Panc1 (cell line): Measurements from ENCODE around the gene SLC22A25. TPM values are rescaled to one million over a fixed set of nuclear protein-coding genes. Genes with fewer than 3 reads are reported as not detected.
A peak's percentile ranks its signal among the peaks of the same experiment; 100 is the strongest.

Source experiments
- ATAC-seq: fragments of 200-7000 bp; cut with Tn5 transposase; 2 replicates; pipeline ENCODE4 v1.9.1; 2020; ENCODE audit warnings: mild to moderate bottlenecking, moderate library complexity
- Bru-seq: library from RNA; stranded (reverse); fragments of 400-500 nt; gene quantifications from one replicate; lab custom pipeline; 2021; lab: Mats Ljungman, UMichigan
- BruChase-seq, 2 experiments: library from RNA; stranded (reverse); fragments of 400-500 nt; gene quantifications; one replicate each; lab custom pipeline; 2021; lab: Mats Ljungman, UMichigan
- BruUV-seq: library from RNA; stranded (reverse); fragments of 400-500 nt; replicated peaks from 2 replicates; lab custom pipeline; 2021; lab: Mats Ljungman, UMichigan
- CTCF ChIA-PET: fragments of 300-600 bp; sonication (Branson Sonifier 250); formaldehyde crosslinking; loops from one replicate; lab custom pipeline; 2022; ENCODE audit warnings: antibody characterized with exemption; lab: Charles Lee
- POLR2A ChIA-PET: fragments of 300-600 bp; sonication (Branson Sonifier 250); formaldehyde crosslinking; loops from one replicate; lab custom pipeline; 2022; ENCODE audit warnings: antibody characterized with exemption; lab: Charles Lee
- DNase-seq: peaks from one replicate; pipeline ENCODE4 v3.0.0-alpha.2; 2010; ENCODE audit warnings: low read depth, low spot score
- H3K27ac ChIP-seq: 2 replicates; pipeline ENCODE4 v1.5.1; 2011; ENCODE audit warnings: mild to moderate bottlenecking, low read length, inconsistent platforms
- H3K27me3 ChIP-seq: fragments of 200-500 bp; sonication (Bioruptor generic); 2 replicates; pipeline ENCODE4 v1.6.0; 2014; ENCODE audit warnings: low read length, inconsistent platforms; ENCODE audit not compliant: control insufficient read depth, insufficient read depth
- H3K36me3 ChIP-seq: fragments of 200-500 bp; sonication (Bioruptor generic); 2 replicates; pipeline ENCODE4 v1.5.1; 2014; ENCODE audit warnings: inconsistent platforms, mild to moderate bottlenecking, low read length, moderate library complexity; ENCODE audit not compliant: control insufficient read depth, insufficient read depth
- H3K4me1 ChIP-seq: 2 replicates; pipeline ENCODE4 v1.5.1; 2011; ENCODE audit warnings: inconsistent platforms, mild to moderate bottlenecking, low read length, moderate library complexity; ENCODE audit not compliant: control insufficient read depth, insufficient read depth
- H3K4me3 ChIP-seq, 2 experiments: 2 replicates each; pipeline ENCODE4 v1.5.1; 2011 to 2012; ENCODE audit warnings: low read depth in 2 of 2, low read length in 2 of 2, mild to moderate bottlenecking in 2 of 2, inconsistent platforms in 1 of 2, moderate library complexity in 1 of 2
- H3K9me3 ChIP-seq: fragments of 200-500 bp; sonication (Bioruptor generic); 2 replicates; pipeline ENCODE4 v1.5.1; 2014; ENCODE audit warnings: low read depth, mild to moderate bottlenecking, inconsistent platforms, low read length, moderate library complexity; ENCODE audit not compliant: control insufficient read depth, insufficient read depth
- POLR2AphosphoS5 ChIP-seq: IDR thresholded peaks from 2 replicates; pipeline ENCODE4 v1.6.1; 2012; ENCODE audit warnings: mild to moderate bottlenecking, low read depth, low read length, moderate library complexity
- SIN3A ChIP-seq: IDR thresholded peaks from 2 replicates; pipeline ENCODE4 v1.6.1; 2012; ENCODE audit warnings: low read depth, mild to moderate bottlenecking, low read length, moderate library complexity, borderline replicate concordance; ENCODE audit not compliant: insufficient read depth
- TCF7L2 ChIP-seq: IDR thresholded peaks from 2 replicates; pipeline ENCODE4 v1.6.1; 2011; ENCODE audit warnings: mild to moderate bottlenecking, low read depth, low read length, inconsistent platforms
- in situ Hi-C: cut with HindIII; loops from 2 replicates; pipeline ENCODE4 v1.10.0; 2016; ENCODE audit warnings: low sequenced_read_pairs, low pct_unique_long_range_greater_than_20kb
- intact Hi-C: fragments of 100-400 bp; cut with micrococcal nuclease; formaldehyde crosslinking; loops from one replicate; pipeline ENCODE4 v1.10.0; 2022; ENCODE audit not compliant: unreplicated experiment
- long read RNA-seq: library from polyadenylated mRNA; unstranded; transcript quantifications from one replicate; pipeline ENCODE4 v2.0.0, GENCODE V29; 2021; ENCODE audit not compliant: unreplicated experiment
- polyA plus RNA-seq: library from polyadenylated mRNA; unstranded; fragments of >200 nt; gene quantifications from one replicate; pipeline ENCODE4 v1.2.1, GENCODE V29; 2012; ENCODE audit warnings: missing spikeins; ENCODE audit not compliant: insufficient read length
- total RNA-seq: library from RNA; stranded (reverse); gene quantifications from one replicate; pipeline ENCODE4 v1.2.1, GENCODE V29; 2021; ENCODE audit not compliant: unreplicated experiment
- TF ChIP-seq, protein P1 (sequence below): fragments of 450-650 bp; IDR thresholded peaks from 2 replicates; pipeline ENCODE4 v1.5.1; 2017; ENCODE audit warnings: mild to moderate bottlenecking
- TF ChIP-seq, protein P2 (sequence below), 2 experiments: IDR thresholded peaks; 2 replicates each; pipeline ENCODE4 v1.6.1; 2011 to 2012; ENCODE audit warnings: low read depth in 2 of 2, control low read depth in 1 of 2, low read length in 1 of 2, mild to moderate bottlenecking in 1 of 2, moderate library complexity in 1 of 2; ENCODE audit not compliant: insufficient read depth in 1 of 2

Gene SLC22A25
- total RNA-seq = not detected
- polyA plus RNA-seq = not detected
- not detected for Bru-seq, nascent RNA
- percentile 1 among the genes with signal in this experiment for BruChase-seq, experiment 1, labeled RNA remaining after a 2-hour chase
- BruChase-seq, experiment 2, labeled RNA remaining after a 6-hour chase = percentile 1 among the genes with signal in this experiment
- long read RNA-seq = 0 reads

DNA sequence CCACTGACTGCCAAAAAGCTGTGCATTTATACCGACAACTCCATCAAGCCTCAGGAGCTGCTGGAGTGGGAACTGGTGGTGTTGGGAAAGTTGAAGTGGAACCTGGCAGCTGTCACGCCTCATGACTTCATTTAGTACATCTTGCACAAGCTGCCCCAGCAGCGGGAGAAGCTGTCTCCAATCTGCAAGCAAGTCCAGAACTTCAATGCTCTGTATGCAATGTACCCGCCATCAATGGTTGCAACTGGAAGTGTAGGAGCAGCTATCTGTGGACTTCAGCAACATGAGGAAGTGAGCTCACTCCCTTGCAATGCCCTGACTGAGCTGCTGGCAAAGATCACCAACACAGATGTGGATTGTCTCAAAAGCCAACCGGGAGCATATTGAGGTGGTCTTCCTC, at the start of gene SLC22A25:
Gene SLC22A25, minus strand, starts transcription at position 67 of the 400 bp plus-strand sequence. CDS start 13,947 bp downstream, outside the sequence.
- ATAC-seq = no peak
- POLR2A ChIA-PET = no interaction called here
- TF ChIP-seq, protein P1, sequence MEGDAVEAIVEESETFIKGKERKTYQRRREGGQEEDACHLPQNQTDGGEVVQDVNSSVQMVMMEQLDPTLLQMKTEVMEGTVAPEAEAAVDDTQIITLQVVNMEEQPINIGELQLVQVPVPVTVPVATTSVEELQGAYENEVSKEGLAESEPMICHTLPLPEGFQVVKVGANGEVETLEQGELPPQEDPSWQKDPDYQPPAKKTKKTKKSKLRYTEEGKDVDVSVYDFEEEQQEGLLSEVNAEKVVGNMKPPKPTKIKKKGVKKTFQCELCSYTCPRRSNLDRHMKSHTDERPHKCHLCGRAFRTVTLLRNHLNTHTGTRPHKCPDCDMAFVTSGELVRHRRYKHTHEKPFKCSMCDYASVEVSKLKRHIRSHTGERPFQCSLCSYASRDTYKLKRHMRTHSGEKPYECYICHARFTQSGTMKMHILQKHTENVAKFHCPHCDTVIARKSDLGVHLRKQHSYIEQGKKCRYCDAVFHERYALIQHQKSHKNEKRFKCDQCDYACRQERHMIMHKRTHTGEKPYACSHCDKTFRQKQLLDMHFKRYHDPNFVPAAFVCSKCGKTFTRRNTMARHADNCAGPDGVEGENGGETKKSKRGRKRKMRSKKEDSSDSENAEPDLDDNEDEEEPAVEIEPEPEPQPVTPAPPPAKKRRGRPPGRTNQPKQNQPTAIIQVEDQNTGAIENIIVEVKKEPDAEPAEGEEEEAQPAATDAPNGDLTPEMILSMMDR = no peak
- TF ChIP-seq, protein P2, sequence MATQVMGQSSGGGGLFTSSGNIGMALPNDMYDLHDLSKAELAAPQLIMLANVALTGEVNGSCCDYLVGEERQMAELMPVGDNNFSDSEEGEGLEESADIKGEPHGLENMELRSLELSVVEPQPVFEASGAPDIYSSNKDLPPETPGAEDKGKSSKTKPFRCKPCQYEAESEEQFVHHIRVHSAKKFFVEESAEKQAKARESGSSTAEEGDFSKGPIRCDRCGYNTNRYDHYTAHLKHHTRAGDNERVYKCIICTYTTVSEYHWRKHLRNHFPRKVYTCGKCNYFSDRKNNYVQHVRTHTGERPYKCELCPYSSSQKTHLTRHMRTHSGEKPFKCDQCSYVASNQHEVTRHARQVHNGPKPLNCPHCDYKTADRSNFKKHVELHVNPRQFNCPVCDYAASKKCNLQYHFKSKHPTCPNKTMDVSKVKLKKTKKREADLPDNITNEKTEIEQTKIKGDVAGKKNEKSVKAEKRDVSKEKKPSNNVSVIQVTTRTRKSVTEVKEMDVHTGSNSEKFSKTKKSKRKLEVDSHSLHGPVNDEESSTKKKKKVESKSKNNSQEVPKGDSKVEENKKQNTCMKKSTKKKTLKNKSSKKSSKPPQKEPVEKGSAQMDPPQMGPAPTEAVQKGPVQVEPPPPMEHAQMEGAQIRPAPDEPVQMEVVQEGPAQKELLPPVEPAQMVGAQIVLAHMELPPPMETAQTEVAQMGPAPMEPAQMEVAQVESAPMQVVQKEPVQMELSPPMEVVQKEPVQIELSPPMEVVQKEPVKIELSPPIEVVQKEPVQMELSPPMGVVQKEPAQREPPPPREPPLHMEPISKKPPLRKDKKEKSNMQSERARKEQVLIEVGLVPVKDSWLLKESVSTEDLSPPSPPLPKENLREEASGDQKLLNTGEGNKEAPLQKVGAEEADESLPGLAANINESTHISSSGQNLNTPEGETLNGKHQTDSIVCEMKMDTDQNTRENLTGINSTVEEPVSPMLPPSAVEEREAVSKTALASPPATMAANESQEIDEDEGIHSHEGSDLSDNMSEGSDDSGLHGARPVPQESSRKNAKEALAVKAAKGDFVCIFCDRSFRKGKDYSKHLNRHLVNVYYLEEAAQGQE (IDR thresholded peaks at IDR 0.05; ENCODE audit: insufficient read depth in 1 of 2, low read depth in 2 of 2, low read length in 1 of 2) = no peak
- TF ChIP-seq SIN3A (no peak), TCF7L2 (no peak), POLR2AphosphoS5 (no peak)
- H3K36me3 ChIP-seq = no peaks in the 10 kb centered on the region
- DNase-seq = no peak
- BruUV-seq = no TSS peak
- no peak within 1 kb of the TSS for H3K27ac ChIP-seq
- no peak within 1 kb of the TSS for H3K4me3 ChIP-seq
- intact Hi-C loops (no loop called here), in situ Hi-C loops (no loop called here)
- H3K9me3 ChIP-seq = no peaks in the 10 kb centered on the region
- H3K27me3 ChIP-seq = no peaks in the 10 kb centered on the region; the same call in none of the 2 replicates
- CTCF ChIA-PET = no interaction called here
- no peaks in the 10 kb centered on the region for H3K4me1 ChIP-seq

DNA sequence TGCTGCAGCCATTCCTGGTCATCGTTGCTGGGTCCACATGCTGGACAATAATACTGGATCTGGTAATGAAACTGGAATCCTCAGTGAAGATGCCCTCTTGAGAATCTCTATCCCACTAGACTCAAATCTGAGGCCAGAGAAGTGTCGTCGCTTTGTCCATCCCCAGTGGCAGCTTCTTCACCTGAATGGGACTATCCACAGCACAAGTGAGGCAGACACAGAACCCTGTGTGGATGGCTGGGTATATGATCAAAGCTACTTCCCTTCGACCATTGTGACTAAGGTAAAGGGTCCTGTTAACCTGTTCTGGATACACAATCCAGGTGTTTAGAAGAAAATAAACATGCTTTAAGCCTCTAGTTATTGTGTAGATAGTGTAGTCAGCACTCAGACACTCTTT, 46.9 kb upstream of the SLC22A25 start:
- intact Hi-C loops = no loop called here
- H3K4me3 ChIP-seq = no peak overlapping the region
- H3K9me3 ChIP-seq = no peaks in the 10 kb centered on the region
- no peak overlapping the region for H3K27ac ChIP-seq
- H3K27me3 ChIP-seq = peaks cover 4% of the 10 kb centered on the region; the same call in 1 of the 2 replicates
- H3K4me1 ChIP-seq = no peaks in the 10 kb centered on the region
- no peaks in the 10 kb centered on the region for H3K36me3 ChIP-seq
- ATAC-seq (no peak), DNase-seq (no peak)
- BruUV-seq = no TSS peak
- CTCF ChIA-PET = no interaction called here
- POLR2A ChIA-PET = no interaction called here
- TF ChIP-seq, protein P2 (IDR thresholded peaks at IDR 0.05; ENCODE audit: insufficient read depth in 1 of 2, low read depth in 2 of 2, low read length in 1 of 2) = no peak
- TF ChIP-seq, protein P1 = no peak
- TF ChIP-seq TCF7L2 = no peak
- TF ChIP-seq POLR2AphosphoS5 = no peak
- in situ Hi-C loops = no loop called here
